Smooth muscle cell (in vitro differentiated cells): ENCODE data around the gene KCNA5. TPM values are rescaled to one million over a fixed set of nuclear protein-coding genes. Genes with fewer than 3 reads are reported as not detected.

Experiments
- DNase-seq: peaks from one replicate; lab custom pipeline; 2025; ENCODE audit not compliant: unreplicated experiment; lab: John Stamatoyannopoulos, UW
- H2AFZ ChIP-seq: fragments of 200-600 bp; sonication (generic); 2 replicates; pipeline ENCODE4 v1.6.0; 2016; ENCODE audit warnings: antibody characterized with exemption, low read depth, mild to moderate bottlenecking
- H3F3A ChIP-seq: fragments of 200-600 bp; sonication (generic); 2 replicates; pipeline ENCODE4 v1.6.0; 2017; ENCODE audit warnings: antibody characterized with exemption, low read depth
- H3K27ac ChIP-seq: fragments of 200-600 bp; sonication (generic); 2 replicates; pipeline ENCODE4 v1.5.1; 2016; ENCODE audit warnings: low read depth, mild to moderate bottlenecking
- H3K27me3 ChIP-seq: fragments of 200-600 bp; sonication (generic); 2 replicates; pipeline ENCODE4 v1.6.1; 2016; ENCODE audit warnings: low read depth, mild to moderate bottlenecking
- H3K36me3 ChIP-seq: fragments of 200-600 bp; sonication (generic); 2 replicates; pipeline ENCODE4 v1.5.1; 2016; ENCODE audit warnings: low read depth
- H3K4me1 ChIP-seq: fragments of 200-600 bp; sonication (generic); 2 replicates; pipeline ENCODE4 v1.5.1; 2016; ENCODE audit warnings: low read depth
- H3K4me2 ChIP-seq: fragments of 200-600 bp; sonication (generic); 2 replicates; pipeline ENCODE4 v1.6.0; 2016; ENCODE audit warnings: mild to moderate bottlenecking
- H3K4me3 ChIP-seq: fragments of 200-600 bp; sonication (generic); 2 replicates; pipeline ENCODE4 v1.5.1; 2016; ENCODE audit warnings: mild to moderate bottlenecking
- H3K79me2 ChIP-seq: fragments of 200-600 bp; sonication (generic); 2 replicates; pipeline ENCODE4 v1.6.0; 2016; ENCODE audit warnings: low read depth, mild to moderate bottlenecking
- H3K9ac ChIP-seq: fragments of 200-600 bp; sonication (generic); 2 replicates; pipeline ENCODE4 v1.6.0; 2016; ENCODE audit warnings: low read depth
- H3K9me3 ChIP-seq: fragments of 200-600 bp; sonication (generic); replicated peaks from 2 replicates; pipeline ENCODE4 v1.5.1; 2016; ENCODE audit warnings: low read depth
- H4K20me1 ChIP-seq: fragments of 200-600 bp; sonication (generic); 2 replicates; pipeline ENCODE4 v1.6.0; 2016; ENCODE audit warnings: low read depth
- WGBS: methylation state at CpG from one replicate; pipeline ENCODE4 v1.1.7; 2016; ENCODE audit warnings: low lambda C conversion rate; 5-methylcytosine and 5-hydroxymethylcytosine counted together
- polyA plus RNA-seq: library from polyadenylated mRNA; unstranded; fragments of >200 nt; fragmentation: Nextera tagmentation; extraction: Ambion mirVana; gene quantifications from 2 replicates; pipeline ENCODE4 v1.2.1, GENCODE V29; 2016
- total RNA-seq: library from RNA; depleted of rRNA; stranded (reverse); fragments of >200 nt; gene quantifications from 2 replicates; pipeline ENCODE4 v1.2.3, GENCODE V29; 2014
- TF ChIP-seq, protein P1 (sequence below): fragments of 200-600 bp; sonication (generic); IDR thresholded peaks from 2 replicates; pipeline ENCODE4 v1.5.1; 2017; ENCODE audit warnings: borderline replicate concordance, mild to moderate bottlenecking, antibody characterized with exemption; ENCODE audit not compliant: insufficient read depth, poor library complexity, severe bottlenecking

Gene KCNA5
- total and polyA plus RNA-seq, 2 experiments from 2014 or later: not detected

DNA sequence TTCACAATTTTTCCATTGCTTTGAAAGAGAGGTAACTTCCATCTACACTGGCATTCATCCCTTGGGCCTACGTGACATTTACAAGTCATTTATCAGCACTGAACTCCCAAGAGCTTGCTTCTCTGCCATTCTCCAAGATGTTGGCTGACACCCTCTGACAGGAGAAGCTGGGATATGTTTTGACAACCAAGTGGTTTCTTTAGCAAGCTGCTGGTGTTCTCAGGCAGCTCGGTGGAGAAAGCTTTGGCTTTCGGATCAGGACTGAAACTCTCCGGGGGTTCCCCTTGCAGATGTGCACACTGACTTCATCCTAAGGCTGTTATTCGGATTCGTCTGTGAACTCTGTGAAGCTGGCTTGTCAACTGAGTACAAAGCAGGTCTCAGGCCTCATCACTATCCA lies 15.7 kb downstream of the KCNA5 start:
- no peak overlapping the region for H3K4me2 ChIP-seq
- H3K4me1 ChIP-seq: no peaks in the 10 kb centered on the region
- H2AFZ ChIP-seq: no peak overlapping the region
- no peaks in the 10 kb centered on the region for H3K9me3 ChIP-seq
- H3K36me3 ChIP-seq: no peaks in the 10 kb centered on the region
- no peak overlapping the region for H3K27ac ChIP-seq
- no peak for DNase-seq
- no peaks in the 10 kb centered on the region for H3K79me2 ChIP-seq
- H3F3A ChIP-seq: no peaks in the 10 kb centered on the region
- WGBS: 57% methylated on average over 6 of the region's 6 CpGs
- no peak overlapping the region for H3K4me3 ChIP-seq
- TF ChIP-seq, protein P1, sequence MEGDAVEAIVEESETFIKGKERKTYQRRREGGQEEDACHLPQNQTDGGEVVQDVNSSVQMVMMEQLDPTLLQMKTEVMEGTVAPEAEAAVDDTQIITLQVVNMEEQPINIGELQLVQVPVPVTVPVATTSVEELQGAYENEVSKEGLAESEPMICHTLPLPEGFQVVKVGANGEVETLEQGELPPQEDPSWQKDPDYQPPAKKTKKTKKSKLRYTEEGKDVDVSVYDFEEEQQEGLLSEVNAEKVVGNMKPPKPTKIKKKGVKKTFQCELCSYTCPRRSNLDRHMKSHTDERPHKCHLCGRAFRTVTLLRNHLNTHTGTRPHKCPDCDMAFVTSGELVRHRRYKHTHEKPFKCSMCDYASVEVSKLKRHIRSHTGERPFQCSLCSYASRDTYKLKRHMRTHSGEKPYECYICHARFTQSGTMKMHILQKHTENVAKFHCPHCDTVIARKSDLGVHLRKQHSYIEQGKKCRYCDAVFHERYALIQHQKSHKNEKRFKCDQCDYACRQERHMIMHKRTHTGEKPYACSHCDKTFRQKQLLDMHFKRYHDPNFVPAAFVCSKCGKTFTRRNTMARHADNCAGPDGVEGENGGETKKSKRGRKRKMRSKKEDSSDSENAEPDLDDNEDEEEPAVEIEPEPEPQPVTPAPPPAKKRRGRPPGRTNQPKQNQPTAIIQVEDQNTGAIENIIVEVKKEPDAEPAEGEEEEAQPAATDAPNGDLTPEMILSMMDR: no peak
- H3K27me3 ChIP-seq: no peaks in the 10 kb centered on the region
- H4K20me1 ChIP-seq: no peaks in the 10 kb centered on the region
- no peak overlapping the region for H3K9ac ChIP-seq

DNA sequence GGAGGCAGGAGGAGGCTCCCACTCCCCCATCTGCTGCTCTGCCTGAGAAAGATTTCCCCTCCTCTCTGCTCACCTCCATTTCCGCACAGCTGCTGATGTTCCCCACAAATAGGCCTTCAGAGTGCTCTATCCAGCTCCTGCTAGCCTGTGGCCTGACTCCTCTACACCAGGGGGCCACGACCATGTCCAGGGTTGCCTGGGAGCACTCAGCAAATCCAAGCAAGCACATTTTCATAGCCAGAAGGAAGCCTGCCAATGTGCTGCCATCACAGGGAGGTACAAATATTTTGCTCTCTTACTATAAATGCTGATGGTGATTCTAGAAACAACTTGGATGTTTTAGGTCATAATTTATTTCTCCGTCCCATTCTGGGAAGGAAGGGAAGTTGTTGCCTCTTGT lies 17.3 kb downstream of the KCNA5 start:
- Histone ChIP-seq H3K4me2 (no peak overlapping the region), H3K4me1 (no peaks in the 10 kb centered on the region), H3K4me3 (no peak overlapping the region), H3K79me2 (no peaks in the 10 kb centered on the region), H2AFZ (no peak overlapping the region), H3F3A (no peaks in the 10 kb centered on the region), H4K20me1 (no peaks in the 10 kb centered on the region), H3K9me3 (no peaks in the 10 kb centered on the region), H3K9ac (no peak overlapping the region), H3K36me3 (no peaks in the 10 kb centered on the region), H3K27me3 (no peaks in the 10 kb centered on the region), H3K27ac (no peak overlapping the region)
- WGBS: 87% methylated on average over 3 of the region's 3 CpGs
- TF ChIP-seq, protein P1: no peak
- no peak for DNase-seq

DNA sequence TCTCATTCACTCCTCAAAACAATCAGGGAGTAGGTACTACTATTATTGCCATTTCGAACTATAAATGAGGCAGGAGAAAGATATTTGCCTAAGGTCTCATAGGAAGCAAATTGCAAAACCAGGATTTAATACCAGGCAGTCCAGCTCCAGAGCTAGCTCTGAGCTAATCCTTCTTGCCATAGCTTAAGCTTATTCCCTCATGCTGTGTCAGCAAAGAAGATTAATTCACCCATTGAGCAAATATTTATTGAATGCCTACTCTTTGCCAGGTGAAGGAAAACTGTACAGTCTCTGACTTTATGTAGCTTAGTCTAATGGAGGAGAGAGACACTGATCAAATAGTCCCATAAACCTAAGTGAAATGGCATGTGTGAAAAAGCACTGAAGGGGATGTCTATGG lies 19.5 kb downstream of the KCNA5 start:
- H3K4me3 ChIP-seq: no peak overlapping the region
- WGBS: 67% methylated on average over 1 of the region's 1 CpG
- no peaks in the 10 kb centered on the region for H3K36me3 ChIP-seq
- no peaks in the 10 kb centered on the region for H3F3A ChIP-seq
- TF ChIP-seq, protein P1: no peak
- H2AFZ ChIP-seq: no peak overlapping the region
- DNase-seq: no peak
- no peaks in the 10 kb centered on the region for H3K79me2 ChIP-seq
- H4K20me1 ChIP-seq: no peaks in the 10 kb centered on the region
- H3K27me3 ChIP-seq: no peaks in the 10 kb centered on the region
- H3K27ac ChIP-seq: no peak overlapping the region
- H3K4me2 ChIP-seq: no peak overlapping the region
- H3K9me3 ChIP-seq: no peaks in the 10 kb centered on the region
- no peak overlapping the region for H3K9ac ChIP-seq
- H3K4me1 ChIP-seq: no peaks in the 10 kb centered on the region

GRCh38 chr12:5064913-5065490 lies 21.3 kb downstream of the KCNA5 start:
- peaks cover 4% of the 10 kb centered on the region for H3K4me1 ChIP-seq
- H3K4me3 ChIP-seq: no peak overlapping the region
- no peaks in the 10 kb centered on the region for H3K36me3 ChIP-seq
- H3F3A ChIP-seq: no peaks in the 10 kb centered on the region
- H4K20me1 ChIP-seq: no peaks in the 10 kb centered on the region
- no peak overlapping the region for H2AFZ ChIP-seq
- H3K9me3 ChIP-seq: no peaks in the 10 kb centered on the region
- no peak for DNase-seq
- H3K27ac ChIP-seq: no peak overlapping the region
- H3K27me3 ChIP-seq: no peaks in the 10 kb centered on the region
- H3K9ac ChIP-seq: no peak overlapping the region
- H3K4me2 ChIP-seq: no peak overlapping the region
- TF ChIP-seq, protein P1: no peak
- WGBS: 79% methylated on average over 3 of the region's 3 CpGs
- no peaks in the 10 kb centered on the region for H3K79me2 ChIP-seq
